Activated naive CD8-positive, alpha-beta T cell treated with anti-CD3 and anti-CD28 coated beads, Interleukin-2, amount 10 ng/mL, durations not matched to agents 7 days and 5 days (primary cell): Measurements from ENCODE around the gene SLC10A2. TPM values are rescaled to one million over a fixed set of nuclear protein-coding genes. Genes with fewer than 3 reads are reported as not detected.

Source experiments
- ATAC-seq: fragments of 150-1000 bp; cut with Tn5 transposase; one replicate; pipeline ENCODE4 v1.10.0; 2021; ENCODE audit warnings: low read depth, moderate library complexity
- POLR2A ChIA-PET: fragments of 350-600 bp; sonication (Branson Sonifier 250); formaldehyde crosslinking; loops from one replicate; lab custom pipeline; 2021; ENCODE audit warnings: antibody characterized with exemption; lab: Charles Lee
- DNase-seq: peaks from one replicate; pipeline ENCODE4 v3.0.0; 2021
- H3K27ac Mint-ChIP-seq: one replicate; pipeline ENCODE4 v1.8.0; 2022; ENCODE audit warnings: mild to moderate bottlenecking, mixed read lengths
- H3K27me3 Mint-ChIP-seq: one replicate; pipeline ENCODE4 v1.8.0; 2022; ENCODE audit warnings: mild to moderate bottlenecking, moderate library complexity, mixed read lengths
- H3K36me3 Mint-ChIP-seq: one replicate; pipeline ENCODE4 v1.8.0; 2021; ENCODE audit warnings: mild to moderate bottlenecking, mixed read lengths
- H3K4me1 Mint-ChIP-seq: one replicate; pipeline ENCODE4 v1.8.0; 2021; ENCODE audit warnings: mixed read lengths
- H3K4me3 Mint-ChIP-seq: one replicate; pipeline ENCODE4 v1.8.0; 2022; ENCODE audit warnings: mild to moderate bottlenecking, moderate library complexity, mixed read lengths
- H3K9me3 Mint-ChIP-seq: one replicate; pipeline ENCODE4 v1.8.0; 2021; ENCODE audit warnings: mixed read lengths
- total RNA-seq, 2 experiments: library from RNA; stranded (reverse); gene quantifications; one replicate each; pipeline ENCODE4 v1.2.3, GENCODE V29; 2021

SLC10A2 gene
- total RNA-seq, 2 experiments from 2014 or later: not detected

- H3K4me3 Mint-ChIP-seq: no peak overlapping the region
- no peaks in the 10 kb centered on the region for H3K27me3 Mint-ChIP-seq
- ATAC-seq (no peak), DNase-seq (no peak)
- H3K9me3 Mint-ChIP-seq: no peaks in the 10 kb centered on the region
- POLR2A ChIA-PET: no interaction called here
- H3K36me3 Mint-ChIP-seq: no peaks in the 10 kb centered on the region
- H3K27ac Mint-ChIP-seq: no peak overlapping the region
- H3K4me1 Mint-ChIP-seq: no peaks in the 10 kb centered on the region
These were observed 11.9 kb upstream of the SLC10A2 start for GRCh38 chr13:103078158-103078557.

GRCh38 chr13:103068836-103069235, 2.6 kb upstream of the SLC10A2 start:
- Mint-ChIP-seq H3K36me3 (no peaks in the 10 kb centered on the region), H3K27me3 (peaks cover under 1% of the 10 kb centered on the region), H3K9me3 (peaks cover 2% of the 10 kb centered on the region), H3K27ac (no peak overlapping the region), H3K4me3 (no peak overlapping the region), H3K4me1 (no peaks in the 10 kb centered on the region)
- ATAC-seq (no peak), DNase-seq (no peak)
- POLR2A ChIA-PET: no interaction called here

GRCh38 chr13:103067751-103068555, 1.7 kb upstream of the SLC10A2 start:
- POLR2A ChIA-PET: no interaction called here

DNA sequence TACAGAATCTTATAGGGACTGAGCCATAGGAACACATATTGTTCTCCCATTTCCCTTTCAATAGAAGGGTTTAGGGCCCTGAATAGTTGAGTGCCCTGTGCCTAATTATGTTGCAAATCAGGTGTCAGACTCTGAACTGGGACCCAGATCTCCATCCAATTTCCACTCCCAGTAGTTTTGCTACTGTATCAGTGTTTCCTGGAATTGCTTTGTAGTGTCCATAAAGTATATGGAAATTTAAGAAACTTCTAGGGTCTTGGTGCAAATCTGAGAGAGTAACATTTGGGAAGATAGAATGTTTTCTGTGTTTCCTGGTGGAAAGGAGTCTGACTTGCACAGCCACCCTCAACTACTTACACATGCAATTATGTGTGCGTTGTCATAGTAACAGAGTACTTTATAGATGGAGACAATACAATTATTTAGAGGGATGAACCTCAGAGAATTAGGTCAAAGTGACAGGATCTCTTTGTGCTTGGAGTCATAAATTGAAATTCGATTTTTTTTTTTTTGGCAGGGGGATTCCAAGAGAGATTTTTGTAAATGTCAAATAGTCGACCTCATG, 646 bp upstream of the SLC10A2 start:
- no peak overlapping the region for H3K4me3 Mint-ChIP-seq
- H3K4me1 Mint-ChIP-seq: no peaks in the 10 kb centered on the region
- H3K36me3 Mint-ChIP-seq: no peaks in the 10 kb centered on the region
- no peak for ATAC-seq
- POLR2A ChIA-PET: no interaction called here
- peaks cover 2% of the 10 kb centered on the region for H3K27me3 Mint-ChIP-seq
- DNase-seq: no peak
- no peak overlapping the region for H3K27ac Mint-ChIP-seq
- peaks cover 2% of the 10 kb centered on the region for H3K9me3 Mint-ChIP-seq

More at GRCh38 chr13:103067751-103068555, 1.7 kb upstream of the SLC10A2 start:
- ATAC-seq: no peak
- Mint-ChIP-seq H3K4me1 (no peaks in the 10 kb centered on the region), H3K4me3 (no peak overlapping the region), H3K36me3 (no peaks in the 10 kb centered on the region), H3K9me3 (peaks cover 2% of the 10 kb centered on the region), H3K27me3 (peaks cover 2% of the 10 kb centered on the region), H3K27ac (no peak overlapping the region)
- no peak for DNase-seq

DNA sequence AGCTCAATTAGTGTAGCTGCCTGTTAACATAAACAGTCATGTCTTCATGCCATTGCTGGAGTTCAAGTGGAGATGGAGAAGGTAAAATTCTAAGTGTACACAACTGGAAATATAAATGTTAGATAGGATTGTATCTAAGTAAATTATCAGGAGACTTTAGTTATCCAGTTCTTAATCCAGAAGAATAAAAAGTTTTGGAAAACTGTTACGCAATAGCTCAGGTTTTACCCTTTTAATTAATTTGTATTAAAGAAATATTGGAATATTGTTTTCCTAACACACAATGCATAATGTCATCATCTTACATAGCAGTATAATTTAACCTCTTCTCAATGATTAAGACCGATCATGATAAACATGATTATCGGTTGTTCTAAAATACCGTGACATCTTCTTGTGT, 2.8 kb downstream of the SLC10A2 start:
- Mint-ChIP-seq H3K27ac (no peak overlapping the region), H3K4me1 (no peaks in the 10 kb centered on the region), H3K27me3 (peaks cover 2% of the 10 kb centered on the region), H3K9me3 (peaks cover 3% of the 10 kb centered on the region), H3K36me3 (no peaks in the 10 kb centered on the region), H3K4me3 (no peak overlapping the region)
- POLR2A ChIA-PET: no interaction called here
- ATAC-seq (no peak), DNase-seq (no peak)

GRCh38 chr13:103062079-103062478, 4.1 kb downstream of the SLC10A2 start:
- peaks cover 2% of the 10 kb centered on the region for H3K27me3 Mint-ChIP-seq
- no peak for ATAC-seq
- H3K4me1 Mint-ChIP-seq: no peaks in the 10 kb centered on the region
- H3K4me3 Mint-ChIP-seq: no peak overlapping the region
- no peaks in the 10 kb centered on the region for H3K36me3 Mint-ChIP-seq
- H3K27ac Mint-ChIP-seq: no peak overlapping the region
- no peak for DNase-seq
- POLR2A ChIA-PET: no interaction called here
- peaks cover 3% of the 10 kb centered on the region for H3K9me3 Mint-ChIP-seq

GRCh38 chr13:103056008-103056407, 10.2 kb downstream of the SLC10A2 start:
- H3K36me3 Mint-ChIP-seq: no peaks in the 10 kb centered on the region
- no peaks in the 10 kb centered on the region for H3K27me3 Mint-ChIP-seq
- peaks cover 5% of the 10 kb centered on the region for H3K9me3 Mint-ChIP-seq
- ATAC-seq (no peak), DNase-seq (no peak)
- no peak overlapping the region for H3K4me3 Mint-ChIP-seq
- no peak overlapping the region for H3K27ac Mint-ChIP-seq
- POLR2A ChIA-PET: no interaction called here
- H3K4me1 Mint-ChIP-seq: no peaks in the 10 kb centered on the region

GRCh38 chr13:103055166-103055565, 11.1 kb downstream of the SLC10A2 start:
- Mint-ChIP-seq H3K4me1 (no peaks in the 10 kb centered on the region), H3K27ac (no peak overlapping the region), H3K4me3 (no peak overlapping the region), H3K27me3 (no peaks in the 10 kb centered on the region), H3K36me3 (no peaks in the 10 kb centered on the region), H3K9me3 (peaks cover 5% of the 10 kb centered on the region)
- DNase-seq (no peak), ATAC-seq (no peak)
- POLR2A ChIA-PET: no interaction called here

DNA sequence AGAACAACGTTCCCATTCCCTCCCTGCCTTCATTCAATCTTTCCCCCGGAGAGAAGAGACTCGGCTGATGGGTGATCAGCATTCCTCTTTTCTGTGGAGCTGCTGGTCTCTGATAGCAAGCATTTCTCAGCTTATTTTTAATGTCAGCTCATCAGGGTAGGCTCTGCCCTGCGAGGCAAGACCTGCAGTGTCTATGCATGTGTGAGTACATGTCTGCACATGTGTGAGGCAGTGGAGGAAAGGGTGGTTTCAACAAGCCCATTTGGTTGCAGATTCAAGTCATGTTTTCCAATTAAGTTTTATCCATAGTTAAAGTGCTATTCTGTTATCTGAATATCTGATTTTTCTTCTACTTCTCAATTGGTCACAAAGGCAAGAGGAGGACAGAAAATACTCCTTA, 19.5 kb downstream of the SLC10A2 start:
- no peaks in the 10 kb centered on the region for H3K36me3 Mint-ChIP-seq

GRCh38 chr13:103044056-103044455, 22.2 kb downstream of the SLC10A2 start:
- DNase-seq: no peak
- no peak overlapping the region for H3K27ac Mint-ChIP-seq
- H3K4me3 Mint-ChIP-seq: no peak overlapping the region
- H3K36me3 Mint-ChIP-seq: no peaks in the 10 kb centered on the region
- H3K4me1 Mint-ChIP-seq: no peaks in the 10 kb centered on the region
- no peak for ATAC-seq
- POLR2A ChIA-PET: no interaction called here
- H3K27me3 Mint-ChIP-seq: no peaks in the 10 kb centered on the region
- H3K9me3 Mint-ChIP-seq: no peaks in the 10 kb centered on the region

More for the DNA sequence above, 19.5 kb downstream of the SLC10A2 start:
- H3K27ac Mint-ChIP-seq: no peak overlapping the region
- H3K9me3 Mint-ChIP-seq: no peaks in the 10 kb centered on the region
- no peak for ATAC-seq
- no peak for DNase-seq
- H3K4me1 Mint-ChIP-seq: no peaks in the 10 kb centered on the region
- no peaks in the 10 kb centered on the region for H3K27me3 Mint-ChIP-seq
- POLR2A ChIA-PET: no interaction called here
- no peak overlapping the region for H3K4me3 Mint-ChIP-seq

DNA sequence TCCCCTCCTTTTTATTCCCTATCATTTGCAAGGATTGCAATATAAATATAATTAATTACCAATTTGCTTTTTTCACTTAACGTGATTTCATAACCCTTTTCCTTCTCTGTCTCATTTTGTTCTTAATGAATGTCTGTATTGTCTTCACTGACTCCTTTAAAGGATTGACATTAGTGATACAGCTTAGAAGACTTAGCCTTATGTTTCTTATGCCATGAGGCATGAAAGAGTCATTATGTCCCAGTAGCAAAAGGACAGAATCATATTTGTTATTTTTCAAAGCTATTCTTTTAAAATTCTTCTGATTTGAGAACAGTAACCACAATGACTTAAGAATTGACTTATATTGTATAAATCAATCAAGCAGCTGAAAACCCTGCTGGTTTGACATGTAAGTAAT, 26.2 kb downstream of the SLC10A2 start:
- DNase-seq (no peak), ATAC-seq (no peak)
- Mint-ChIP-seq H3K4me1 (no peaks in the 10 kb centered on the region), H3K27ac (no peak overlapping the region), H3K36me3 (no peaks in the 10 kb centered on the region), H3K4me3 (no peak overlapping the region), H3K27me3 (no peaks in the 10 kb centered on the region), H3K9me3 (no peaks in the 10 kb centered on the region)
- POLR2A ChIA-PET: no interaction called here

DNA sequence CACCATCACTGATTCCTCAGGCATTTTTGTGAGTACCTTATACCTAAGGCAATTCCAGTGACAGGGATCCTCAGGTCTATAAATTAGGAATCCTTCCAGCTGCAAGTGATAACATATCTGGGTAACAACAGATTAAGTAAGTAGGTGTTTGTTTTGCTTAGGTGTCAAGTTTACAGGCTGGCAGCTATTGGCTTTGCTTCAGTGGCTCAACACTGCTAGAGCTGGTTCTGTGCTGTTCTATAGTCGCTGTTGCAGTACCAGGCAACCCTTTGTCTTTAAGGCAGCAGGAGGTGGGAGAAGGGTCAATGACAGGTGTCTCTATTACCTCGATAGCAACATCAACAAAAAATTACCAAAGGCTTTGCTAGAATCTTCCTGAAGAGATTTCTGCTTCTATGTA, 27.0 kb downstream of the SLC10A2 start:
- POLR2A ChIA-PET: no interaction called here
- no peaks in the 10 kb centered on the region for H3K4me1 Mint-ChIP-seq
- no peak overlapping the region for H3K27ac Mint-ChIP-seq
- no peak overlapping the region for H3K4me3 Mint-ChIP-seq
- DNase-seq: no peak
- no peaks in the 10 kb centered on the region for H3K36me3 Mint-ChIP-seq
- H3K9me3 Mint-ChIP-seq: no peaks in the 10 kb centered on the region
- no peak for ATAC-seq
- H3K27me3 Mint-ChIP-seq: no peaks in the 10 kb centered on the region

GRCh38 chr13:103036268-103036667, 29.9 kb downstream of the SLC10A2 start:
- POLR2A ChIA-PET: no interaction called here
- Mint-ChIP-seq H3K36me3 (no peaks in the 10 kb centered on the region), H3K4me3 (no peak overlapping the region), H3K27me3 (no peaks in the 10 kb centered on the region), H3K4me1 (no peaks in the 10 kb centered on the region), H3K9me3 (no peaks in the 10 kb centered on the region), H3K27ac (no peak overlapping the region)
- DNase-seq (no peak), ATAC-seq (no peak)

- H3K27me3 Mint-ChIP-seq: no peaks in the 10 kb centered on the region
- no peaks in the 10 kb centered on the region for H3K36me3 Mint-ChIP-seq
- no peak for DNase-seq
- no peaks in the 10 kb centered on the region for H3K9me3 Mint-ChIP-seq
- no peak overlapping the region for H3K27ac Mint-ChIP-seq
- H3K4me3 Mint-ChIP-seq: no peak overlapping the region
- no peak for ATAC-seq
- no peaks in the 10 kb centered on the region for H3K4me1 Mint-ChIP-seq
- POLR2A ChIA-PET: no interaction called here
These were observed 32.2 kb downstream of the SLC10A2 start for GRCh38 chr13:103033999-103034398.
